ENCODE measurements around the gene ITIH2. TPM values are rescaled to one million over a fixed set of nuclear protein-coding genes. Genes with fewer than 3 reads are reported as not detected.

ITIH2 gene
- total and polyA plus RNA-seq, 5 donors: not detected

Other genes starting within 250 kb of the ITIH2 start
- gene ITIH5, start 36.4 kb upstream of the ITIH2 start, total RNA-seq: 1 to 10 TPM; 1.4 to 5.7 (median 3.5) TPM
- gene ITIH5, start 36.4 kb upstream of the ITIH2 start, polyA plus RNA-seq: 2.5 TPM
- 1 to 10 TPM; 7.9 to 9.9 (median 8.8) TPM for gene KIN, start 84.7 kb downstream of the ITIH2 start, total RNA-seq
- 7.1 TPM for gene KIN, start 84.7 kb downstream of the ITIH2 start, polyA plus RNA-seq
- 100 to 1,000 TPM; 457 to 558 (median 512) TPM for gene ATP5F1C, start 84.9 kb downstream of the ITIH2 start, total RNA-seq
- gene ATP5F1C, start 84.9 kb downstream of the ITIH2 start, polyA plus RNA-seq: 1,079 TPM
- gene TAF3, start 115.2 kb downstream of the ITIH2 start, total RNA-seq: 10 to 100 TPM in 2 of 4 donors, 1 to 10 TPM in 2; 7.9 to 11.3 (median 9.6) TPM
- gene TAF3, start 115.2 kb downstream of the ITIH2 start, polyA plus RNA-seq: 4.7 TPM

Data from right cardiac atrium (tissue), 5 donors.